HG02623 (cell line): ENCODE results near the gene KCNA4.
"Not testable (repeated sequence)": the region's sequence is repeated elsewhere in the genome, so short reads cannot be mapped to it uniquely, and the experiment has no call there.

ENCODE experiments used
- ATAC-seq: cut with Tn5 transposase; IDR thresholded peaks from one replicate; pipeline ENCODE4 v1.9.1; 2021; ENCODE audit warnings: moderate library complexity; ENCODE audit not compliant: unreplicated experiment

Gene KCNA4

DNA sequence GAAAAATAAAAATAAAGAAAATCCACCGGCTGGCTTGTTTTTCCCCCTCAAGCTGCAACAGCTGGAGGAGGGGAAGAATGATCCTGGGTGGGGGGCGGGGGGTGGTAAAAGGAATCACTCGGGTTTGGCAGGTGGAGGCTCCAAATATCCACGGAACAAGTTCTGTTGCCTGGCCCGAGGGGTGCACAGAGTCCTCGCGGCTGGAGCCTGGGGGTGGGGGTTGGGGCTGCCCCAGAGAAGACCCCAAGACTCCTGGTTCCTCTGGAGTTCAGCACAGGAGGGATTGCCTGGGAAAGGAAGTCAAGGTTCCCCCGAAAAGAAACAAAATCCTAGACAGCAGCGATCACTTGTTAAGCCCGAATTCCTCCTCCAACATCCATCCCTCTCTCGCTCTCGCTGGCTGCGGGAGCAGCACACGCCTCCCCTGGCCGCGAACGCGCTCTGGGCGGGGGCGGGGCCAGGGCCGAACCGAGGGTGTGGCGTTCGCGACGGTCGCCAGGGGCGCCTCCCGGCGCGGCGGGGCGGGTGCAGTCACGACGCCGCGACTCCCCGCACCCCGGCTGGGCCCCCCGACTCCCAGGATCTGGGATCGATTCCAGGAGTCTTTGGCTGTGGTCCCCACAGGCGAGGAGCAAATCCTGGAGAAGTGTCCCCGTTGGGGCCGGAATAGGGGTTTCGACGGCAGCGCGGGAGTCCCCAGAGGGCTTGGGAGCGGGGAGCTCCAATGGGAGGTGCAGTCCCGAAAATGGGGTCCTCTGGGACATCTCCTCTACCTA lies at the start of gene KCNA4:
KCNA4 (minus strand) TSS at position 443 of the 776 bp plus-strand sequence. CDS start 4,352 bp downstream, outside the sequence.
- ATAC-seq, result no peak

DNA sequence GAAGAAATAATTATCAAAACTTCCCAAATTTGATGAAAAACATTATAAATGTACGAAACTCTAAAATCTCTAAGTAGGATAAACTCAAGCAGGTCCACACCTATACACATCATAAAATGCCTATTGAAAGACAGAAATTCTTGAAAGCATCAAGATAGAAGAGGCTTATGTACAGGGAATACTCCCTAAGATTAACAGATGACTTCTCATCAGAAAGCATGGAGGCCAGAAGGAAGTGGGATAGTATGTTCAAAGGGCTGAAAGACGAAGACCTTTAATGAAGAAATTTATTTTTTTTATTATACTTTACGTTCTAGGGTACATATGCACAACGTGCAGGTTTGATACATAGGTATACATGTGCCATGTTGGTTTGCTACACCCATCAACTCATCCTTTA lies 45.3 kb upstream of the KCNA4 start:
- no peak for ATAC-seq

DNA sequence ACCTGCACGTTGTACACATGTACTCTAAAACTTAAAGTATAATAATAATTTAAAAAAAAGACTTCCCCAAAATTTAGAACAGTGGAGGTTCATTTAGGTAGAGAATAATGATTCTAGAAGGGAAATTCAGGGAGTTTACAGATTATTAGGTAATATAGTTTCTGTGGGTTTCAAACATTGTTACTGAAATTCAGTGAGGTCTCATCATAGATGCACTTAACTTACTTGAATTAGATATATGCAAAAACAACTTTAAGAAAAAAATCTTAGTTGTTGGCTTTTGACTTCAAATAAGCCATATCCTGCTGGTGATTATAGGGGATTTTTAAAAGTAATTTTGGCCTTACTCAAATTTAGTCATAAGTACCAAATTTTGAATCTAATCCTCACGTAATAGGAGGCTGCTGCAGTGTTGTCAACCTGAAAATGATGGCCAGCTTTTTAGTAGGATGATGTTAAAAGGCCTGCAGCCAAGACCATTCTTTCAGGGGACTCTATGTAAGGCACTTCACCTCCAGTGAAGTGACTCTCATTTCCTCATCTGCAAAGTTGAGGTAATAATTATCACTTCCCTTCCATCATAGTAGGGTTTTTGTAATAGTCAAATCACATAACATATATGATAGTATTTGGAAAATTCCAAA lies 42.5 kb upstream of the KCNA4 start:
- no peak for ATAC-seq

- ATAC-seq, result no peak
Measured at GRCh38 chr11:30049214-30049613, 32.4 kb upstream of the KCNA4 start.

DNA sequence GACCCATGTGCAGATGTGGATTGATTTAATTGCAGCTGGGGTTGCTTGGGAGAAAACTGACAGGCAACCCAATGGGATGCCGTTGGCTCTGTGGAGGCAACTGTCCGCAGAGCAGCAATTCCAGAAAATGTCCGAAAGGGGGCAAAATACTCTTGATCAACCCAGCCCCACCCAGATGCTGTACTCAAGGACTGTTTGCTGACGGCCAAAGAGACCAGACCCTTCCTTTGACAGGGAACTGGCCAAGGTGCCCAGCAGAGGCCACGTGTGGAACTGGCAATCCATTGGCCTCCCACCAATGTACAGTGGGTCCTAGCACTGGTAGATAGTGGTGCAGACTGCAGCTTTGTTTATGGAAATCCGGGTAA lies 29.7 kb upstream of the KCNA4 start:
- ATAC-seq, result no peak

GRCh38 chr11:30045921-30046577 lies 29.2 kb upstream of the KCNA4 start:
- ATAC-seq, result no peak

DNA sequence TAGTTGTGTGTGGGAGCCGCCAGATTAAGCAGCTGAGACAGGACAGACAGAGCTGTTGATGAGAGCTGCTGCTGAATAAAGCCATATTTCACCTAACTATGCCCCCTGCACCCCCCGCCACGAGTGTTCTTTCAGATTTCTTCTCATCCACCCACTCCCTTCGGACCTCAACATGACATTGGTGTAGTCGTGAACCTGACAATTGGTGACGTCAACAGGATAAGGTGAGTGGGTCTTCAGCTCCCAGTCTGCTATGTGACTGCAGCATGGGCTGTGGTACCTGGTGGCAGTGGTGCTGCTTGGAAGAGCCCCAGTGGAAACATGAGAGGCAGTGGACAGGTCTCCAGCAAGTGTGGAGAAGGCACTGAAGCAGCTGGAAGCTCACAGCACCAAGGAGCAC lies 28.3 kb upstream of the KCNA4 start:
- ATAC-seq, result no peak

DNA sequence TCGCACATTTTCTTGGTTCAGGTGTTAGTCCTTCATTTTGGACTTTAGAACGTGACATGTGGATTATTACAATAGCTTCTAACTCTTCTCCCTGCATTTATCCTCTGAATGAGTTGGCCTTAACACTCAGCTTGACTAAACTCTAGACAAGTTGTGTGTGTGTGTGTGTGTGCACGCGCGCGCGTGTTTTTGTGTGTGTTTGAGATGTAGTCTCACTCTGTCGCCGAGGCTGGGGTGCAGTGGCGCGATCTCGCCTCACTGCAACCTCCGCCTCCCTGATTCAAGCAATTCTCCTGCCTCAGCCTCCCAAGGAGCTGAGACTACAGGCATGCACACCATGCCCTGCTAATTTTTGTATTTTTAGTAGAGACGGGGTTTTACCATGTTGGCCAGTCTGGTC lies 24.3 kb upstream of the KCNA4 start:
- no peak for ATAC-seq

DNA sequence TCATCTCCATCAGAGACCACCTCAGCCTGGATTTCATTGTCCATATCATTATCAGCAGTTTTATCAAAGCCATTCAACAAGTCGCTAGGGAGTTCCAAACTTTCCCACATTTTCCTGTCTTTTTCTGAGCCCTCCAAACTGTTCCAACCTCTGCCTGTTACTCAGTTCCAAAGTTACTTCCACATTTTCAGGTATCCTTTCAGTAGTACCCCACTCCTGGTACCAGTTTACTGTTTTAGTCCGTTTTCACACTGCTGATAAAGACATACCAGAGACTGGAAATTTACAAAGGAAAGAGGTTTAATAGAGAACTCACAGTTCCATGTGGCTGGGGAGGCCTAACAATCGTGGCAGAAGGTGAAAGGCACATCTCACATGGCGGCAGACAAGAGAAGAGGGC lies 17.9 kb upstream of the KCNA4 start:
- not testable (repeated sequence) for ATAC-seq

- not testable (repeated sequence) for ATAC-seq
Measured at GRCh38 chr11:30034166-30034565, 17.3 kb upstream of the KCNA4 start.

GRCh38 chr11:30025396-30026139 lies 8.7 kb upstream of the KCNA4 start:
- no peak for ATAC-seq

DNA sequence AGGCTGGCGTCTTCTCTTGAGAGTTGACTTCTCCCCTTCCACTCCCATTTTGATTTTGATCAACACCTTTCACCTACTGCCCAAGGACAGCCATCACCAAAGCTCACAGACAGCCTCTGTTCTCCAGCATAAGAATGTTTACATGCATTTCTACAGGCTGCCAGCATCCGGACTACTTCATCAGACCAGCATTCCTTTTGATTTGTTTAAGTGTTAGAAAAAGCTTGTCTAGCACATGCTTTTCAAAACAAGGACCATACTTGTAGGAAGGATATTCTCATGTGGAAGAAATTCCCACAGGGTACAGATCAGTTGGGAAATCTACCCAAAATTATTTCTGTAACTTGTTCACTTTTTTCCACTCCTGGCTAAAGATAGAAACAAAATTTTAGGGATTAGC lies 6.2 kb upstream of the KCNA4 start:
- ATAC-seq, result no peak

- no peak for ATAC-seq
Measured at GRCh38 chr11:30019481-30019880, 2.7 kb upstream of the KCNA4 start.

- ATAC-seq, result no peak
Measured at GRCh38 chr11:30018495-30018894, 1.7 kb upstream of the KCNA4 start.

DNA sequence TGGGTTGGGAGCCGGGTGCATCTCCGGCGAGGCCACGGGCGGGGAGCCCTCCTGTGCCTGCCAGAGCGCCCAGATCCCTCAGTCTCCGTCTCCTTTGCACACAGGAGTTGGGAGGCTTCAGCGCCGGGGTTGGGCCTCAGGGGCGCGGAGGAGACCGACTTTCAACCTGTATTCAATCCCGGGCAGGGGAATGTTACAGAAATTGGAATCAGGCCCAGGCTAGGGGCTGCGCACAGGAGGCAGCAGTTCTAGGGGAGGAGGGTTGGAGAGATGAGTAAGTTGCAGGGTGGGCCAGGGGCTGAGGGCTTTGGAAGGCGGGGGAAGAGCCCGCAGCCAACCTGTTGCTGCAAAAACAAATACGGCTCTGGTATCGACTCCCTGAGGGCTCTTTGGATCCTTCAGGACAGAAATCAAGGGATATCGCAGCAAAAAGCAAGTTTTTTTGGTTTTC lies 640 bp upstream of the KCNA4 start:
- ATAC-seq, result no peak

DNA sequence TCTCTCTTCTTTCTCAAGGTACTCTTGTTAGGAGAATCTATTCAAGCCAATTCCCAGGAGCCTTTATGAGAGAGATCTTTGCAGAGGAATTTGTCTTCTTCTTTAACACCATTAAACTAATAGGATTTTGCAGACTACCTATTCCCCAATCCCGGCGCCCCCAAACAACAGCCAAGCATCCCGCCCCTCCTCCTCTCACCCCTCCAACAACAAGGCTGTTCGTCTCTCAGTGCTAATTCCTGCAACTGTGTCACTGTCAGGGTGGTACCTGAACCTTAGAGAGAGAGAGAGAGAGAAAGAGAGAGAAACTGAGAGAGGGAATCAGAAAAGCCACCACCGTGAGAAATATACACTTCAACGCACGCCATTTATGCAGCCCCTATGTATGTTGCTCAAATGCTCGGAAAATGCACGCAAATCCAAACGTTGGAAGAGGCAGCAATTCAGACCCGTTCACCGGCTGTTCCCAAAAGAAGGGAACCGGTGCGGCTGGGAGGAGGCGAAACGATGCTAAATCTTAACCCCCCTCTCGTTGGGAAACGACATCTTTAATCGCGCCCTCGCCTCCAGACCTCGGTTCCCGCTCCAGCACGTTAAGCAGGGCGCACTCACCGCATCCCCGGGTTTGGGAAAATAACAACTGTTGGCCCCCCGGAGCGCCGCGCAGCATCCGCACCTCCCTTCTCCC lies 961 bp downstream of the KCNA4 start:
- ATAC-seq, result no peak

DNA sequence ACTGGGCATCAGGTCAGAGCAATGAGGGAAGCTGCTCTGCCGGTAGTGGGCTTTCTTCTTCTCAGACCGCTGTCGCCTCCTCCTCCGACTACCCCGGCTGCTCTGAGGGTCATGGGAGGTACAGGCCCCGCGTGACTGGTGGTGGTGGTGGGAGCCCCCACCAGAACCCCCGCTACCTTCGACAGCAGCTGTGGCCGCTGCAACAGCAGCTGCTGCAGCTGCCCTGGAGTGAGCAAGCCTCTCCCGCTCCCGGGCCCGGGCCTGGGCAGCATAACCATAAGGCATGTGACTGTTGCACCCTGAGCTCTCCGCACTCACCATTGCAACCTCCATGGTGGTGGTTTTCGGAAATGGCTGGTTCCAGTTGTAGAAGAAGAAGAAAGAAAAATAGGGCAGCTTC lies 4.5 kb downstream of the KCNA4 start:
- no peak for ATAC-seq

DNA sequence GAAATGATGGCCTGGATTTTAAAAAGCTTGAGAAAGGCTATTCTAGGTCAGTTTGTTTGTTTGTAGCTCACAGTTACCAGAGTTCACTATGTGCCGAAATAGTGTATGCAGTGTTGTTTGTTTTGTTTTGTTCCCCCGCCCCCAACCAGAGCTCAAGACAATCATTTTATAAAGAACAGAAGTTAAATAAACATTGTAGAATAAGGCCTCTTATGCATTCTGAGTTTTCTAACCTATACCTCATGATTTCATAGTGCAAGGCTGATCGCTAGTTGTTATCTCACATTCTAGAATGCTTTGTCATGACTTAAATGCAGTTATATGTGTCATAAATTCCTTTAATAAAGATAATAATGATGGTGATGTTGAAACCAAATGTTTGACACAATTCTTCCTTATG lies 7.8 kb downstream of the KCNA4 start:
- no peak for ATAC-seq

DNA sequence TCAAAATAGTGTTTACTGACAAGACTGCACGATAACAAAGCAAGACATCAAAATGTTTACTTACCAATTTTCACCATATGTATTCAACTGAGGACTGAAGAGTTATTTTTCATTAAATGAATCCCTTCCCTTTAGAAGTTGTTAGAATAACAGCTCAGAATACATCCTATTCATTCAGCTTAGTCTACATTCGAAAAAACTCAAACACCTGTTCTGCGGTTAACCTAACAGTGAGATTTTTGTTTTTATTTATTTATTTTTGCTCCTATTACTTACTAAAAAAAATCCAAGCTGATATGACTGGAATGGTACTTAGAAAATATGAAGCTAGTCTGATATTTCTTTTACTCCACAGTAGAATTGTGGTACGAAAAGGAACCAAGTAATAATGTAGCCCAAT lies 10.0 kb downstream of the KCNA4 start:
- no peak for ATAC-seq

DNA sequence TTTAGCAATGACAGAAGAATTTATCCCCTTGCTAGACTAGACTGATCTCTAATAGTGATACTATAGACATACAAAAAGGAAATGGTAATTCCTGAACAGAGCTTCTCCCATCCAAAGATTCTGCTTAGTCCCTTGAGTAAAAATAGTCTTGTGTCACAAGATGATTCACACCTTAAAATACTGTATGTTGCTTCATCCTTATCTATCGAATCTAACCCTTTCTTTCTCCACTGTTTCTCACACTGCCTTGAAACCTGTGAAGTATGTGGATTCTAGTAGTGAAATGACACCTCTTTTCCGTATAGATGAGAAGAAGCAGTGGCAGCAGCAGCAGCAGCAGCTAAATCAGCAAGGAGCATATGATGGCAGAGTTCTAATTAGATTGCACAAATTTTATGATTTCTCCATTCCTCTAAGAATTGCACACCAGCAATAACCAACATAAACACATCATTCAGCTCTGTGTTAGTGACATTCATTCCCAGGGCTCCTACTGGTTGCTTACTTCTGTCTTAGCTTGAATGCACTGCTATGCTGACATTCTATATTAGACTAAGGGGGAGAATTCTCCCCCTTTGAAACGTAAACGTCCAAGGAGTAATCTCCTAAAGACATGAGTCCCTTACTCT lies 14.6 kb downstream of the KCNA4 start:
- no peak for ATAC-seq
